ENCODE measurements around the gene CSH2. TPM values are rescaled to one million over a fixed set of nuclear protein-coding genes. Genes with fewer than 3 reads are reported as not detected.
A peak's percentile ranks its signal among the peaks of the same experiment; 100 is the strongest.

CSH2 gene
- total RNA-seq, 2 experiments from 2014 or later = not detected

DNA sequence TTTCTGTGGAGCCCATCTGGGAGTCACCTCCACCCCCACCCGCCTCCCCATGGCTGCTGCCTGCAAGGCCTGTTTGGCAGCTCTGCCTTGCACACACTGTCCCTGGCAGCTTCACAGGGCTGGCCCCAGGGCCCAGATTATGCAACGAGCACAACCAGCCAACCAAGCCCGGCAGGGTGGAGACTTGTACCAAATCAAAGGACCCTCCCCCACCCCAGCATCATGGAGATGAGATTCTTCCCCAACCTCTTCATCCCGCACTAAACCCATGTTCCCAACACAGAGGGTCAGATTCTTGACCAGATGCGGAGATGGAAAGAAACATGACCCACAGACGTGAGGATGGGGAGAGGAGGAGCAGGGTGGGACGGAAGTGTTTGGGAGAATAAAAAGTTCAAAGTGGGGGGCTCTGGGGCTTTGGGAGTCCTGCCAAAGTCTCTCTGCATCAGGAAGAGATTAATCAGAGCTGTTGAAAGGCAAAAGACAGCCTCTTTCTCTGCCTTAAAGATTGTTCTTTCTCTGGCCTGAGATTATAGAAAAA is 34.8 kb downstream of the CSH2 start:
- no peaks in the 10 kb centered on the region for H3K9me3 Mint-ChIP-seq

DNA sequence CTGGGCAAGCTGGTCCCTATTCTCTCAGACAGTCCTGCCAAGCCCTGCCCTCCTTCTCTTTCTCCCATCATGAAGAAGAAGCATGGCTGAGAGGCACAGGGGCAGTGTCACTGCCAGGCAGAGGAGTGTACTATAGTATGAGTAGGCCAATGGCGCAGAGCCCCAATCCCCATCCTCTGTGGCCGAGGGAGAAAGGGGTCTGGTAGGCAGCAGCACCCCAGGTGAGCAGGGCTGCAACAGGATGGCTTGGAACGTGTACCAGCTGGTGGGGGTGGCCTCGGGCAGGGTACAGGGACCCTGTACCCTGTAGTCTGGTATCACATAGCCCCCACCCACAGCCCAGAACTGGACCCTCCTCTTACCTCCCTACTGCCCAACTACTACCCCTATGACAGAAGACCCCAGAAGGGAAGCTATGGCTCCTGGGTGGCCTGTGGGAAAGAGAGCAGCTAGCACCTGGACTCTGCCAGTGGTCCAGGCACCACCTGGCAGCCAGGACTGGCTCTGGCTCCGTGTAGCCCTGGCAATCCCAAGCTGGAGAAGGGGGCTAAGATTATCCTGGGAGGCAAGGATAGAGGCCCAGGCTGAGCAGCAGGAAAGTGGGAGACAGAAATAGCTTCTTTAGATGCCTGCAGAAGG is 35.4 kb downstream of the CSH2 start:
- intact Hi-C loops (cut with micrococcal nuclease) = no loop called here
- Mint-ChIP-seq H3K4me3 (no peak overlapping the region), H3K36me3 (ENCODE audit: low read depth) (peaks cover 33% of the 10 kb centered on the region), H3K4me1 (ENCODE audit: low read depth) (peaks cover 28% of the 10 kb centered on the region), H3K27me3 (no peaks in the 10 kb centered on the region), H3K27ac (peak overlapping the region; percentile 38), H3K9me3 (no peaks in the 10 kb centered on the region)
- DNase-seq = no peak
- ATAC-seq = no peak
- POLR2A ChIA-PET = interaction anchor here (0.9 to 7.8 kb wide), 6 partner anchors 9 to 137 kb away, joined by 3 to 188 read pairs (median 3); partner anchors contain the start of genes CCDC47, FTSJ3 and PSMC5
- CTCF ChIA-PET = interaction anchor here (1.1 to 4.4 kb wide), 3 partner anchors 9 to 11 kb away, joined by 3 to 22 read pairs (median 3); partner anchors contain the start of genes FTSJ3 and PSMC5
- TF ChIP-seq, protein P1, sequence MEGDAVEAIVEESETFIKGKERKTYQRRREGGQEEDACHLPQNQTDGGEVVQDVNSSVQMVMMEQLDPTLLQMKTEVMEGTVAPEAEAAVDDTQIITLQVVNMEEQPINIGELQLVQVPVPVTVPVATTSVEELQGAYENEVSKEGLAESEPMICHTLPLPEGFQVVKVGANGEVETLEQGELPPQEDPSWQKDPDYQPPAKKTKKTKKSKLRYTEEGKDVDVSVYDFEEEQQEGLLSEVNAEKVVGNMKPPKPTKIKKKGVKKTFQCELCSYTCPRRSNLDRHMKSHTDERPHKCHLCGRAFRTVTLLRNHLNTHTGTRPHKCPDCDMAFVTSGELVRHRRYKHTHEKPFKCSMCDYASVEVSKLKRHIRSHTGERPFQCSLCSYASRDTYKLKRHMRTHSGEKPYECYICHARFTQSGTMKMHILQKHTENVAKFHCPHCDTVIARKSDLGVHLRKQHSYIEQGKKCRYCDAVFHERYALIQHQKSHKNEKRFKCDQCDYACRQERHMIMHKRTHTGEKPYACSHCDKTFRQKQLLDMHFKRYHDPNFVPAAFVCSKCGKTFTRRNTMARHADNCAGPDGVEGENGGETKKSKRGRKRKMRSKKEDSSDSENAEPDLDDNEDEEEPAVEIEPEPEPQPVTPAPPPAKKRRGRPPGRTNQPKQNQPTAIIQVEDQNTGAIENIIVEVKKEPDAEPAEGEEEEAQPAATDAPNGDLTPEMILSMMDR (IDR thresholded peaks at IDR 0.05) = no peak

More for the DNA sequence above, 34.8 kb downstream of the CSH2 start:
- TF ChIP-seq, protein P1 (IDR thresholded peaks at IDR 0.05) = no peak
- ChIA-PET CTCF (interaction anchor here (1.4 to 4.4 kb wide), 2 partner anchors 10 kb away, joined by 3 to 22 read pairs; partner anchors contain the start of gene FTSJ3), POLR2A (interaction anchor here (0.9 to 7.8 kb wide), 6 partner anchors 10 to 138 kb away, joined by 3 to 188 read pairs (median 3); partner anchors contain the start of genes CCDC47, FTSJ3 and PSMC5)
- Mint-ChIP-seq H3K4me1 (ENCODE audit: low read depth) (peaks cover 29% of the 10 kb centered on the region), H3K27ac (peak overlapping the region; percentile 81), H3K4me3 (peak overlapping the region; percentile 38), H3K36me3 (ENCODE audit: low read depth) (peaks cover 29% of the 10 kb centered on the region), H3K27me3 (no peaks in the 10 kb centered on the region)
- ATAC-seq (no peak), DNase-seq (no peak)
- intact Hi-C loops (cut with micrococcal nuclease) = no loop called here

DNA sequence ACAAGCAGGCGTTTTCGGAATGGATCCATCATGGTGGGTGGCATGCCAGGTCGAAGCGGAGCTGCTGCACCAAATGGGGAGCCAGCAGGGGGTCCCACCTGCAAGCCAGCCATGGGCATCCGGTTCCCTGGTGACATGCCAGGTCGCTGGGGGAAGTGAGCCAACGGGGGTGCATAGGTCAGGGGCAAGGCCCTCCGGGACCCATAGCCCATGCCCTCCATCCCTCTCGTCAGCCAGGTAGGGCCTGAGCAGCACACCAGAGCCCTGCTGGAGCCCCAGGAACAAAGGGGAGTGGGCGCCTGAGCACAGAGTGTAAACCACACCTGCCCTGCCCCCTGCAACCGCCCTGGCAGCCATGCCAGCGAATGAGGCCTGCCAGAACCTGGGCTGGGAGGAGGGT is 36.0 kb downstream of the CSH2 start:
- CTCF ChIA-PET = interaction anchor here (0.8 to 1.4 kb wide), 4 partner anchors 10 to 412 kb away, joined by 3 read pairs; partner anchors contain the start of gene PSMC5
- H3K27me3 Mint-ChIP-seq = no peaks in the 10 kb centered on the region
- POLR2A ChIA-PET = interaction anchor here (0.9 to 7.8 kb wide), 2 partner anchors 9 to 137 kb away, joined by 3 to 188 read pairs; partner anchors contain the start of genes FTSJ3 and PSMC5

DNA sequence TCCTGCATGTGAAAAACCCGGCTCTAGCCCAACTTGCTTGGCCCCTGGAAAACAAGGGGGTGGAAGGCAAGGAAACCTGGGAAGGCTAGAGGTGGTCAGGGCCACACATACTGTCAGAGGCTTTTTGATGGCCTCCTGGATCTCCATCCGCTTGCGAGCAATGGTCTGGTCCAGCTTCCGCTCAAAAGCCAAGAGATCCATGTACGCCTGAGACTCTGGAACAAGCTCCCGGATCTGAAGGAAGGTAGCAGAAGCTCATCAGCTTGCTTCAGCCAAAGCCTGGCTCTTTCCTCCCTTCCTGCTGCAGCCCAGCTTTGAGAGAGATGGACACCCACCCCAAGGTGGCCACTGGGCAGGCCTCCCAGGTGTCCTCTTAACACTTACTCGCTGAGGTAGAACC is 36.7 kb downstream of the CSH2 start:
- DNase-seq (no peak), ATAC-seq (no peak)
- no peaks in the 10 kb centered on the region for H3K9me3 Mint-ChIP-seq
- TF ChIP-seq, protein P1 (IDR thresholded peaks at IDR 0.05) = no peak
- peaks cover 33% of the 10 kb centered on the region for H3K4me1 Mint-ChIP-seq (ENCODE audit: low read depth)
- peaks cover 40% of the 10 kb centered on the region for H3K36me3 Mint-ChIP-seq (ENCODE audit: low read depth)
- H3K4me3 Mint-ChIP-seq = no peak overlapping the region
- H3K27ac Mint-ChIP-seq = no peak overlapping the region
- CTCF ChIA-PET = interaction anchor here (0.8 to 1.1 kb wide), 3 partner anchors 9 to 411 kb away, joined by 3 read pairs; partner anchors contain the start of gene PSMC5
- intact Hi-C loops (cut with micrococcal nuclease) = no loop called here
- H3K27me3 Mint-ChIP-seq = no peaks in the 10 kb centered on the region
- POLR2A ChIA-PET = interaction anchor here (1.0 to 7.8 kb wide), 2 partner anchors 8 to 308 kb away, joined by 3 to 188 read pairs; partner anchors contain the start of genes FTSJ3 and PSMC5

More for the DNA sequence above, 36.0 kb downstream of the CSH2 start:
- ATAC-seq = no peak
- intact Hi-C loops (cut with micrococcal nuclease) = no loop called here
- Mint-ChIP-seq H3K4me3 (no peak overlapping the region), H3K9me3 (no peaks in the 10 kb centered on the region), H3K27ac (no peak overlapping the region), H3K36me3 (ENCODE audit: low read depth) (peaks cover 34% of the 10 kb centered on the region), H3K4me1 (ENCODE audit: low read depth) (peaks cover 28% of the 10 kb centered on the region)
- TF ChIP-seq, protein P1 (IDR thresholded peaks at IDR 0.05) = no peak
- DNase-seq = no peak

Measured in activated CD8-positive, alpha-beta T cell treated with anti-CD3 and anti-CD28 coated beads for 36 hours (primary cell).